GM23338 (cell line): ENCODE results near the gene VEGFB. TPM values are rescaled to one million over a fixed set of nuclear protein-coding genes. Genes with fewer than 3 reads are reported as not detected.

Experiments
- ATAC-seq: fragments of 200-7000 bp; cut with Tn5 transposase; 3 replicates; pipeline ENCODE4 v1.9.1; 2020
- DNase-seq: peaks from one replicate; pipeline ENCODE4 v3.0.0-alpha.2; 2015; ENCODE audit warnings: low spot score
- H2AFZ ChIP-seq: fragments of 200-600 bp; sonication (generic); 2 replicates; pipeline ENCODE4 v1.8.0; 2016; ENCODE audit warnings: antibody characterized with exemption, mild to moderate bottlenecking, moderate library complexity
- H3F3A ChIP-seq: fragments of 200-600 bp; sonication (generic); replicated peaks from 2 replicates; pipeline ENCODE4 v1.8.0; 2017; ENCODE audit warnings: antibody characterized with exemption, mixed run types, low read depth
- H3K27ac ChIP-seq: fragments of 200-600 bp; sonication (generic); 2 replicates; pipeline ENCODE4 v1.6.1; 2016; ENCODE audit warnings: low read depth
- H3K27me3 ChIP-seq: fragments of 200-600 bp; sonication (generic); 2 replicates; pipeline ENCODE4 v1.8.0; 2016; ENCODE audit warnings: mild to moderate bottlenecking, mixed run types, moderate library complexity; ENCODE audit not compliant: insufficient read depth
- H3K36me3 ChIP-seq: fragments of 200-600 bp; sonication (generic); 2 replicates; pipeline ENCODE4 v1.8.0; 2016; ENCODE audit warnings: mild to moderate bottlenecking; ENCODE audit not compliant: insufficient read depth
- H3K4me1 ChIP-seq: fragments of 200-600 bp; sonication (generic); 2 replicates; pipeline ENCODE4 v1.8.0; 2016; ENCODE audit warnings: mild to moderate bottlenecking, moderate library complexity; ENCODE audit not compliant: insufficient read depth
- H3K4me2 ChIP-seq: fragments of 200-600 bp; sonication (generic); 2 replicates; pipeline ENCODE4 v1.7.1; 2017; ENCODE audit warnings: mixed run types
- H3K4me3 ChIP-seq: fragments of 200-600 bp; sonication (generic); 2 replicates; pipeline ENCODE4 v1.6.1; 2016; ENCODE audit warnings: mixed run types
- H3K79me2 ChIP-seq: fragments of 200-600 bp; sonication (generic); replicated peaks from 2 replicates; pipeline ENCODE4 v1.8.0; 2017; ENCODE audit warnings: mild to moderate bottlenecking; ENCODE audit not compliant: insufficient read depth
- H3K9me2 ChIP-seq: fragments of 200-600 bp; sonication (generic); 2 replicates; pipeline ENCODE4 v1.8.0; 2017; ENCODE audit not compliant: insufficient read depth
- H4K20me1 ChIP-seq: fragments of 200-600 bp; sonication (generic); replicated peaks from 2 replicates; pipeline ENCODE4 v1.8.0; 2017; ENCODE audit warnings: mild to moderate bottlenecking; ENCODE audit not compliant: insufficient read depth
- H3K27ac Mint-ChIP-seq: 2 replicates; pipeline ENCODE4 v1.8.0; 2020; ENCODE audit warnings: inconsistent platforms, mild to moderate bottlenecking, moderate library complexity, mixed read lengths
- H3K27me3 Mint-ChIP-seq: 3 replicates; pipeline ENCODE4 v1.8.0; 2022; ENCODE audit warnings: low read depth, mild to moderate bottlenecking, moderate library complexity, mixed read lengths, inconsistent platforms; ENCODE audit not compliant: insufficient read depth, poor library complexity
- H3K36me3 Mint-ChIP-seq: 3 replicates; pipeline ENCODE4 v1.8.0; 2021; ENCODE audit warnings: low read depth, mild to moderate bottlenecking, inconsistent platforms, moderate library complexity, mixed read lengths
- H3K4me1 Mint-ChIP-seq: 3 replicates; pipeline ENCODE4 v1.8.0; 2020; ENCODE audit warnings: mild to moderate bottlenecking, inconsistent platforms, mixed read lengths
- H3K4me3 Mint-ChIP-seq: 3 replicates; pipeline ENCODE4 v1.8.0; 2021; ENCODE audit warnings: moderate library complexity, mild to moderate bottlenecking, inconsistent platforms, mixed read lengths
- H3K9me3 Mint-ChIP-seq: 3 replicates; pipeline ENCODE4 v1.8.0; 2020; ENCODE audit warnings: moderate library complexity, mild to moderate bottlenecking, inconsistent platforms, mixed read lengths
- ETS1 ChIP-seq: IDR thresholded peaks from 2 replicates; pipeline ENCODE4 v1.6.1; 2016; ENCODE audit warnings: antibody characterized with exemption
- EZH2 ChIP-seq: fragments of 200-600 bp; sonication (generic); IDR thresholded peaks from one replicate; pipeline ENCODE4 v1.8.0; 2017; ENCODE audit warnings: antibody characterized with exemption, mild to moderate bottlenecking, low read depth; ENCODE audit not compliant: unreplicated experiment
- EZH2phosphoT487 ChIP-seq: fragments of 200-600 bp; sonication (generic); IDR thresholded peaks from one replicate; pipeline ENCODE4 v1.8.1; 2018; ENCODE audit warnings: antibody characterized with exemption; ENCODE audit not compliant: unreplicated experiment
- JUNB ChIP-seq: IDR thresholded peaks from one replicate; pipeline ENCODE4 v1.6.1; 2016; ENCODE audit warnings: antibody characterized with exemption; ENCODE audit not compliant: unreplicated experiment
- NANOG ChIP-seq: IDR thresholded peaks from 2 replicates; pipeline ENCODE4 v1.6.1; 2016; ENCODE audit warnings: antibody characterized with exemption, borderline replicate concordance
- POLR2AphosphoS5 ChIP-seq: IDR thresholded peaks from 2 replicates; pipeline ENCODE4 v1.6.1; 2016; ENCODE audit warnings: antibody characterized with exemption, low read depth
- REST ChIP-seq: IDR thresholded peaks from one replicate; pipeline ENCODE4 v1.6.1; 2018; ENCODE audit warnings: antibody characterized with exemption; ENCODE audit not compliant: unreplicated experiment
- STAT1 ChIP-seq: IDR thresholded peaks from one replicate; pipeline ENCODE4 v1.6.1; 2016; ENCODE audit warnings: antibody characterized with exemption; ENCODE audit not compliant: unreplicated experiment
- ZNF114 ChIP-seq: fragments of 250-450 bp; sonication (Bioruptor Pico); IDR thresholded peaks from 2 replicates; pipeline ENCODE4 v1.5.0; 2020; ENCODE audit warnings: mild to moderate bottlenecking, moderate library complexity
- ZNF331 ChIP-seq: fragments of 250-450 bp; sonication (Bioruptor Pico); IDR thresholded peaks from 2 replicates; pipeline ENCODE4 v1.5.0; 2020; ENCODE audit warnings: low read depth, mild to moderate bottlenecking, moderate library complexity
- polyA plus RNA-seq: library from polyadenylated mRNA; unstranded; fragments of >200 nt; fragmentation: Nextera tagmentation; extraction: Ambion mirVana; gene quantifications from 2 replicates; pipeline ENCODE4 v1.2.1, GENCODE V29; 2016
- total RNA-seq: library from RNA; depleted of rRNA; stranded (reverse); fragments of >200 nt; shearing (Covaris generic); gene quantifications from 2 replicates; pipeline ENCODE4 v1.2.3, GENCODE V29; 2014

The VEGFB gene
- total and polyA plus RNA-seq, 2 experiments from 2014 or later, result 20.8 to 25.8 TPM

GRCh38 chr11:64253043-64253442 lies 18.7 kb downstream of the VEGFB start:
- no peaks in the 10 kb centered on the region; the same call in none of the 2 replicates for H4K20me1 ChIP-seq
- no peaks in the 10 kb centered on the region for H3K9me3 Mint-ChIP-seq
- no peak overlapping the region for H2AFZ ChIP-seq
- H3K4me1 Mint-ChIP-seq, result peaks cover 35% of the 10 kb centered on the region
- H3K4me3 ChIP-seq, result peak overlapping the region; percentile 94
- ATAC-seq (no peak), DNase-seq (no peak)
- H3K4me2 ChIP-seq, result peak overlapping the region; percentile 98
- H3K27me3 Mint-ChIP-seq, result peaks cover 29% of the 10 kb centered on the region
- TF ChIP-seq ETS1 (no peak), ZNF331 (no peak), REST (no peak), STAT1 (no peak), ZNF114 (CRISPR knock-in tag) (no peak), NANOG (no peak), EZH2phosphoT487 (no peak), EZH2 (no peak)
- H3K4me1 ChIP-seq, result peaks cover 28% of the 10 kb centered on the region
- H3K36me3 ChIP-seq, result 0 out of 2 replicates have a peak, but pooled peaks cover 5% of the 10 kb centered on the region
- H3K27ac ChIP-seq, result peak overlapping the region; percentile 59; the same call in 1 of the 2 replicates
- no peak overlapping the region for H3K27ac Mint-ChIP-seq
- H3K4me3 Mint-ChIP-seq, result peak overlapping the region; percentile 92
- no peaks in the 10 kb centered on the region for H3K27me3 ChIP-seq
- H3K36me3 Mint-ChIP-seq, result peaks cover 20% of the 10 kb centered on the region
- no peaks in the 10 kb centered on the region for H3K9me2 ChIP-seq
- peaks cover 26% of the 10 kb centered on the region for H3F3A ChIP-seq
- peaks cover 19% of the 10 kb centered on the region for H3K79me2 ChIP-seq

- Histone ChIP-seq H3K4me2 (peak overlapping the region; percentile 98; the same call in 1 of the 2 replicates), H3K79me2 (peaks cover 19% of the 10 kb centered on the region), H2AFZ (no peak overlapping the region), H3K9me2 (no peaks in the 10 kb centered on the region), H3K4me3 (peak overlapping the region; percentile 94; the same call in 1 of the 2 replicates), H3K36me3 (0 out of 2 replicates have a peak, but pooled peaks cover 5% of the 10 kb centered on the region), H3K27ac (peak overlapping the region; percentile 59; the same call in 1 of the 2 replicates), H3K27me3 (no peaks in the 10 kb centered on the region), H3F3A (peaks cover 22% of the 10 kb centered on the region), H3K4me1 (peaks cover 24% of the 10 kb centered on the region), H4K20me1 (no peaks in the 10 kb centered on the region; the same call in none of the 2 replicates)
- peaks cover 31% of the 10 kb centered on the region for H3K4me1 Mint-ChIP-seq
- H3K27ac Mint-ChIP-seq, result peak overlapping the region; percentile 18; the same call in 1 of the 2 replicates
- ATAC-seq (no peak), DNase-seq (no peak)
- H3K9me3 Mint-ChIP-seq, result no peaks in the 10 kb centered on the region
- peak overlapping the region; percentile 92 for H3K4me3 Mint-ChIP-seq
- H3K27me3 Mint-ChIP-seq, result peaks cover 26% of the 10 kb centered on the region
- peaks cover 24% of the 10 kb centered on the region for H3K36me3 Mint-ChIP-seq
- TF ChIP-seq ETS1 (no peak), EZH2 (no peak), ZNF331 (no peak), NANOG (no peak), EZH2phosphoT487 (no peak), ZNF114 (CRISPR knock-in tag) (no peak), STAT1 (no peak), JUNB (no peak), POLR2AphosphoS5 (no peak)
Measured at GRCh38 chr11:64253481-64253880, 19.1 kb downstream of the VEGFB start.
